DMS153 treated with DMSO at 0.1 percent for 48 hours (cell line): ENCODE data around the gene TMC8.
"Not testable (repeated sequence)": the region's sequence is repeated elsewhere in the genome, so short reads cannot be mapped to it uniquely, and the experiment has no call there.

Experiments
- DNase-seq: peaks from one replicate; lab custom pipeline; 2025; ENCODE audit not compliant: unreplicated experiment; lab: John Stamatoyannopoulos, UW

The TMC8 gene

GRCh38 chr17:78135858-78136500 lies 5.4 kb downstream of the TMC8 start:
- no peak for DNase-seq

- no peak for DNase-seq
Observed at GRCh38 chr17:78137392-78138203, 7.0 kb downstream of the TMC8 start.

GRCh38 chr17:78138204-78139060 lies 7.9 kb downstream of the TMC8 start:
- no peak for DNase-seq

- DNase-seq: not testable (repeated sequence)
Observed at GRCh38 chr17:78139861-78140168, 9.2 kb downstream of the TMC8 start.

- peak; percentile 76 for DNase-seq
Observed at GRCh38 chr17:78140169-78141051, 9.8 kb downstream of the TMC8 start.

GRCh38 chr17:78141437-78142118 lies 11.0 kb downstream of the TMC8 start:
- DNase-seq: no peak

- no peak for DNase-seq
Observed at GRCh38 chr17:78142119-78142861, 11.7 kb downstream of the TMC8 start.

- no peak for DNase-seq
Observed at GRCh38 chr17:78143214-78144146, 12.9 kb downstream of the TMC8 start.

- peak; percentile 13 for DNase-seq
Observed at GRCh38 chr17:78144147-78144719, 13.7 kb downstream of the TMC8 start.

- no peak for DNase-seq
Observed at GRCh38 chr17:78144736-78145641, 14.4 kb downstream of the TMC8 start.

GRCh38 chr17:78146471-78146869 lies 15.9 kb downstream of the TMC8 start:
- DNase-seq: no peak

- no peak for DNase-seq
Observed at GRCh38 chr17:78146881-78147280, 16.3 kb downstream of the TMC8 start.

- DNase-seq: no peak
Observed at GRCh38 chr17:78147315-78147998, 16.9 kb downstream of the TMC8 start.

GRCh38 chr17:78148286-78149016 lies 17.9 kb downstream of the TMC8 start:
- DNase-seq: no peak

GRCh38 chr17:78151514-78152008 lies 21.0 kb downstream of the TMC8 start:
- no peak for DNase-seq
